ENCODE measurements around the gene CPSF2.

Gene CPSF2

DNA sequence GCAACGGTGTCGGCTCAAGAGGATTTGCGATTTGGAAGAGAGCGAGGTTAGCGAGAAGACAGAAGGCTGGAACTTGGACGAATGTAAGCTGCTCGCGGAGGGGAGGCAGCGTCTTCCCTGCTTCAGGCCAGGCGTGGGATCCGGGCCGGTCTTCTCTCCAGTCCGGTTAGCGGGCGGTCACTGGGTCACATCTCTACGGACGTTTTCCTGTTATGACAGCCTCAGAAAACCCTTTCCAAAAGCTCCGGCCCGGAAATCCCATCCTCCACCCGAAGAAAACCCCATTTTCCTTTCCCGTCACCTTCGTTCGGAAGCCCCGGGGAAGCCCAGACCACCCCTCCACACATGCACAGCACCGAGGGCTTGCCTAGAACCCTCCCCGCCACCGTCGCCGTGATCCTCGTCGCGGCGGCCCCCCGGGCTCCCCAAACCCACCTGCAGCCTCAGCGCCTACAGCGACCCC is 531 bp upstream of the CPSF2 start:
- CTCF ChIA-PET, result interaction anchor here (1.0 to 3.8 kb wide), 2 partner anchors 14 to 411 kb away, joined by 4 to 31 read pairs; partner anchors contain the start of gene ATXN3
- DNase-seq (ENCODE audit: extremely low spot score), result peak; percentile 42
- POLR2A ChIA-PET, result interaction anchor here (0.5 to 6.6 kb wide), 14 partner anchors 10 to 612 kb away, joined by 3 to 77 read pairs (median 4); partner anchors contain the start of genes ATXN3 and TRIP11

DNA sequence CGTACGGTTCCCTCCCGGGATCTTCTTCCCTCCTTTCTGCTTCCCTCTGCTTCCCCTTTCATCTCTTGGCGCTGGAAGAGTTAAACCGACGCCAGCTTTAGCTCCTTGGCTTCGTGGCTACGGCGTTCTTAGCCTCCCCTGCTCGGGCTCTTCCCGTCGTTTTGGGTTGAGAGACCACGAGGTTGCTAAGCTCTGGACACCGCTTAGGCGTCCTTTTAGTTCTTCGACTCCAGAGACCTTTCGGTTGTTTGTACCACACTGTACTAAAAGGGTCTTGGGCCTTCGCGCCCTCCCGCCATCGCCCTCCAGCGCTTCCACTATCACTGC is 545 bp downstream of the CPSF2 start:
- TF ChIP-seq ARNT (IDR thresholded peaks at IDR 0.05) (no peak), SUZ12 (IDR thresholded peaks at IDR 0.05) (no peak), L3MBTL2 (conservative IDR thresholded peaks at IDR 0.05) (peak; percentile 59; the same call in 1 of the 2 replicates), CTBP1 (IDR thresholded peaks at IDR 0.05; ENCODE audit: borderline replicate concordance) (no peak)
- ChIA-PET POLR2A (interaction anchor here (0.6 to 6.6 kb wide), 10 partner anchors 11 to 613 kb away, joined by 3 to 77 read pairs (median 6); partner anchors contain the start of genes ATXN3 and TRIP11), CTCF (interaction anchor here (1.0 to 3.8 kb wide), 3 partner anchors 15 to 410 kb away, joined by 3 to 31 read pairs (median 4); partner anchors contain the start of gene ATXN3)
- no peak for DNase-seq (ENCODE audit: extremely low spot score)

More for the DNA sequence above, 531 bp upstream of the CPSF2 start:
- TF ChIP-seq FOXA1 (IDR thresholded peaks at IDR 0.05), result no peak
- no peak for TF ChIP-seq FOXM1 (IDR thresholded peaks at IDR 0.05; ENCODE audit: borderline replicate concordance)
- TF ChIP-seq, protein P1, sequence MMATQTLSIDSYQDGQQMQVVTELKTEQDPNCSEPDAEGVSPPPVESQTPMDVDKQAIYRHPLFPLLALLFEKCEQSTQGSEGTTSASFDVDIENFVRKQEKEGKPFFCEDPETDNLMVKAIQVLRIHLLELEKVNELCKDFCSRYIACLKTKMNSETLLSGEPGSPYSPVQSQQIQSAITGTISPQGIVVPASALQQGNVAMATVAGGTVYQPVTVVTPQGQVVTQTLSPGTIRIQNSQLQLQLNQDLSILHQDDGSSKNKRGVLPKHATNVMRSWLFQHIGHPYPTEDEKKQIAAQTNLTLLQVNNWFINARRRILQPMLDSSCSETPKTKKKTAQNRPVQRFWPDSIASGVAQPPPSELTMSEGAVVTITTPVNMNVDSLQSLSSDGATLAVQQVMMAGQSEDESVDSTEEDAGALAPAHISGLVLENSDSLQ (IDR thresholded peaks at IDR 0.05), result no peak
- TF ChIP-seq TARDBP (IDR thresholded peaks at IDR 0.05), result no peak
- TF ChIP-seq FOXK2 (IDR thresholded peaks at IDR 0.05), result no peak
- TF ChIP-seq SUZ12 (IDR thresholded peaks at IDR 0.05), result no peak
- no peak for TF ChIP-seq LEF1 (IDR thresholded peaks at IDR 0.05; ENCODE audit: borderline replicate concordance)
- no peak for TF ChIP-seq ZNF384 (IDR thresholded peaks at IDR 0.05)
- TF ChIP-seq NFRKB (IDR thresholded peaks at IDR 0.05), result no peak
- no peak for TF ChIP-seq CTBP1 (IDR thresholded peaks at IDR 0.05; ENCODE audit: borderline replicate concordance)
- no peak for TF ChIP-seq ARNT (IDR thresholded peaks at IDR 0.05)
- no peak for TF ChIP-seq L3MBTL2 (conservative IDR thresholded peaks at IDR 0.05)
- no peak for TF ChIP-seq SP1 (IDR thresholded peaks at IDR 0.05)
- no peak for TF ChIP-seq ELF4 (IDR thresholded peaks at IDR 0.05)
- no peak for TF ChIP-seq BHLHE40 (IDR thresholded peaks at IDR 0.05; ENCODE audit: borderline replicate concordance)

DNA sequence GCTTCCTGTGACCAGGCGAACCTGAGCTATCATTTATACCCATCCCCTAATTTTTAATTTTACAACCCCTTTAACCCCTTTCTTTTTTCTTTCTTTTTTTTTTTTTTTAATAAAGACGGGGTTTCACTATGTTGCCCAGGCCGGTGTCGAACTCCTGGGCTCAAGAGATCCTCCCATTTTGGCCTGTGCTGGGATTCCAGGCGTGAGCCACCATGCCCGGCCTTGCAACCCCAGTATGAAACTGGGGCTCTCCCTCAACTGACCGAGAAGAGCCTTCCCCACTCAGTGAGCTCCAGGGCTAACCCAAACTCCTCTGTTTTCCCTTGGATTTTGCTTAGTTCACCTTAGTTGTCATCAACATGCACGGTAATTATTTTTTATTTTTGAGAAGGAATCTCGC is 992 bp downstream of the CPSF2 start:
- POLR2A ChIA-PET, result interaction anchor here (1.5 to 6.6 kb wide), 5 partner anchors 10 to 83 kb away, joined by 4 to 77 read pairs (median 20); partner anchors contain the start of genes ATXN3 and TRIP11
- DNase-seq (ENCODE audit: extremely low spot score), result no peak
- CTCF ChIA-PET, result interaction anchor here (1.2 to 3.8 kb wide), 2 partner anchors 15 to 16 kb away, joined by 3 to 31 read pairs; partner anchors contain the start of gene ATXN3
- no peak for TF ChIP-seq ELF4 (IDR thresholded peaks at IDR 0.05)
- TF ChIP-seq CTBP1 (IDR thresholded peaks at IDR 0.05; ENCODE audit: borderline replicate concordance), result no peak
- no peak for TF ChIP-seq TARDBP (IDR thresholded peaks at IDR 0.05)
- no peak for TF ChIP-seq NFRKB (IDR thresholded peaks at IDR 0.05)
- TF ChIP-seq LEF1 (IDR thresholded peaks at IDR 0.05; ENCODE audit: borderline replicate concordance), result no peak
- no peak for TF ChIP-seq SUZ12 (IDR thresholded peaks at IDR 0.05)
- TF ChIP-seq ARNT (IDR thresholded peaks at IDR 0.05), result no peak
- no peak for TF ChIP-seq FOXM1 (IDR thresholded peaks at IDR 0.05; ENCODE audit: borderline replicate concordance)
- TF ChIP-seq, protein P1 (IDR thresholded peaks at IDR 0.05), result no peak
- TF ChIP-seq HDGF (IDR thresholded peaks at IDR 0.05; ENCODE audit: borderline replicate concordance), result no peak
- TF ChIP-seq BHLHE40 (IDR thresholded peaks at IDR 0.05; ENCODE audit: borderline replicate concordance), result no peak
- no peak for TF ChIP-seq L3MBTL2 (conservative IDR thresholded peaks at IDR 0.05)
- no peak for TF ChIP-seq ZNF384 (IDR thresholded peaks at IDR 0.05)

DNA sequence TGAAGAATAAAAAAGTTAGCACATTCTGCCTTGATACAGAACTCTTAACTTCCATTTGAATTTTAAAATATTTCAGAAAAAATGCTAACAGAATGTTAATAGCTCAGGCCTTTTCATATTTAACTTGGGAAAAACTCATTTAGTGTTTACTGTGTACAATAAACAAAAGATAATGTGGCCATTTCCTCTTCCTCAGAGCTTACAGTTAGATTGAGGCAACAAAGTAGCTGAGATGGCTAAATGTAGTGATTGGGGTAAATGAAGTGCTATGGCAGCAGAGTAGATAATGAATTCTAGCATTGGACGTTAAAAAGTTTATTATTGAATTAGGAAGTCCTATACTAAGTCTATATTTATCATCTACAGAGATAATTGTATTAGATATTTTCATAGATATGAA is 12.7 kb downstream of the CPSF2 start:
- ChIA-PET POLR2A (interaction anchor here (5.2 kb wide), 1 partner anchor 12 kb away, joined by 38 read pairs; the partner anchor contains the start of genes CPSF2 and NDUFB1), CTCF (interaction anchor here (0.8 kb wide), 1 partner anchor 219 kb away, joined by 3 read pairs; no protein-coding TSS in a partner anchor)
- no peak for TF ChIP-seq TARDBP (IDR thresholded peaks at IDR 0.05)
- TF ChIP-seq CTBP1 (IDR thresholded peaks at IDR 0.05; ENCODE audit: borderline replicate concordance), result no peak
- no peak for TF ChIP-seq SUZ12 (IDR thresholded peaks at IDR 0.05)
- TF ChIP-seq ELF4 (IDR thresholded peaks at IDR 0.05), result no peak
- no peak for DNase-seq (ENCODE audit: extremely low spot score)

DNA sequence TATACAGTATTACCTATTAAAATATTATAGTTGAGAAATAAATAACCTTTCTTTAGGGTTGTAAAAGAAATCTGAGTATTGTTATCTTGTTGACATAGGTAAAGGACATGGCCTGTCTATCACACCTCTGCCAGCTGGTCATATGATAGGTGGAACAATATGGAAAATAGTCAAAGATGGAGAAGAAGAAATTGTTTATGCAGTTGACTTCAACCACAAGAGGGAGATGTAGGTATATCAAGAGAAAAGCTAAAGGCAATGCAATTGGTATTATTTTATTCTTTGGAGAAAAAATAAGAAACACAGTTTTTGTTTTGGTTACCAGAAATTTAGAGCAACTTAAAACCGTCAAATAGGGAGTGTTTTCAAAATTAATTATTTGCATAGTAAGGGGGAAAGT is 13.5 kb downstream of the CPSF2 start:
- TF ChIP-seq ZNF384 (IDR thresholded peaks at IDR 0.05), result no peak
- no peak for TF ChIP-seq HDGF (IDR thresholded peaks at IDR 0.05; ENCODE audit: borderline replicate concordance)
- no peak for TF ChIP-seq FOXA1 (IDR thresholded peaks at IDR 0.05)
- no peak for TF ChIP-seq L3MBTL2 (conservative IDR thresholded peaks at IDR 0.05)
- no peak for TF ChIP-seq TARDBP (IDR thresholded peaks at IDR 0.05)
- no peak for TF ChIP-seq LEF1 (IDR thresholded peaks at IDR 0.05; ENCODE audit: borderline replicate concordance)
- TF ChIP-seq BHLHE40 (IDR thresholded peaks at IDR 0.05; ENCODE audit: borderline replicate concordance), result no peak
- TF ChIP-seq FOXM1 (IDR thresholded peaks at IDR 0.05; ENCODE audit: borderline replicate concordance), result no peak
- TF ChIP-seq, protein P1 (IDR thresholded peaks at IDR 0.05), result peak; percentile 34; the same call in 1 of the 2 replicates
- DNase-seq (ENCODE audit: extremely low spot score), result no peak
- CTCF ChIA-PET, result interaction anchor here (1.0 kb wide), 2 partner anchors 10 to 34 kb away, joined by 3 read pairs; no protein-coding TSS in a partner anchor
- POLR2A ChIA-PET, result interaction anchor here (5.2 kb wide), 1 partner anchor 13 kb away, joined by 38 read pairs; the partner anchor contains the start of genes CPSF2 and NDUFB1

DNA sequence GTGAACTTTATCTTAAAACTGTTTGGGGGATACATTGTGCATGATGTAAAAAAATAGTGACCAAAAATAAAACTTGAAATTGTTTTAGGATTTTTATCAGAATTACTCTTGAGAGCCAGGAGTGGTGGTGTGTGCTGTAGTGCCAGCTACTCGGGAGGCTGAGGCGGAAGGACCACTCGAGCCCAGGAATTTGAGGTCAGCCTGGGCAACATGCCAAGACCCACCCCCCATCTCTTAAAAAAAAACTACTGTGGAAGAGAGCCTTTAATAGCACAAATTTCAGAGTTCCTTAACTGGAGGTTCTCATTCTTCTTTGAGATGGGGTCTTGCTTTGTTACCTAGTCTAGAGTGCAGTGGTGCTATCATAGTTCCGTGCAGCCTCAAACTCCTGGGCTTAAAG is 21.5 kb downstream of the CPSF2 start:
- DNase-seq (ENCODE audit: extremely low spot score), result no peak
- ChIA-PET POLR2A (no interaction called here), CTCF (no interaction called here)
- no peak for TF ChIP-seq TARDBP (IDR thresholded peaks at IDR 0.05)
